Psoas muscle (tissue), 8 donors: Measurements from ENCODE around the gene TPST2. TPM values are rescaled to one million over a fixed set of nuclear protein-coding genes. Genes with fewer than 3 reads are reported as not detected.

Experiments
- ATAC-seq, 4 donors: fragments of 200-7000 bp; cut with Tn5 transposase; one replicate each; pipeline ENCODE4 v1.9.1; 2020; ENCODE audit warnings: moderate library complexity in 3 of 4, mild to moderate bottlenecking in 2 of 4
- DNase-seq, 2 donors: peaks; one replicate each; pipeline ENCODE4 v3.0.0-alpha.2; 2020
- H3K27ac ChIP-seq: fragments of 200-600 bp; one replicate; pipeline ENCODE4 v1.8.0; 2022
- H3K27me3 ChIP-seq, 3 donors: fragments of 200-600 bp in 1 of 3; one replicate each; pipeline versions ENCODE4 v1.6.1 to v1.8.0; 2013 to 2022; ENCODE audit warnings: low read length in 2 of 3, mild to moderate bottlenecking in 2 of 3, moderate library complexity in 1 of 3; ENCODE audit not compliant: insufficient read depth in 3 of 3
- H3K36me3 ChIP-seq, 2 donors: fragments of 200-600 bp in 1 of 2; one replicate each; pipeline versions ENCODE4 v1.6.1 to v1.8.0; 2013 to 2022; ENCODE audit warnings: low read depth in 1 of 2, mild to moderate bottlenecking in 1 of 2, moderate library complexity in 1 of 2; ENCODE audit not compliant: insufficient read depth in 1 of 2
- H3K4me1 ChIP-seq: fragments of 200-600 bp; one replicate; pipeline ENCODE4 v1.8.0; 2022
- H3K4me3 ChIP-seq: fragments of 200-600 bp; one replicate; pipeline ENCODE4 v1.8.0; 2022; ENCODE audit warnings: mild to moderate bottlenecking
- H3K9me3 ChIP-seq: fragments of 200-600 bp; one replicate; pipeline ENCODE4 v1.8.0; 2022
- WGBS, 3 donors: extraction: QIAGEN DNeasy Blood & Tissue Kit; methylation state at CpG; one replicate each; pipeline versions ENCODE4 v1.1.6 to v1.1.7; 2013; 5-methylcytosine and 5-hydroxymethylcytosine counted together
- intact Hi-C, 2 donors: fragments of 100-400 bp; cut with DNase I; formaldehyde crosslinking; loops; one replicate each; pipeline versions ENCODE4 v1.11.0 to v1.14.2; 2022
- polyA plus RNA-seq, 3 donors: library from polyadenylated mRNA; stranded (reverse); fragments of 200-250 nt; gene quantifications; one replicate each; pipeline ENCODE4 v1.2.3, GENCODE V29; 2013
- total RNA-seq, 4 donors: library from RNA; stranded (reverse); fragmentation: NEBNext Ultra II Directional in 2 of 4; extraction: Animal tissue kit (Norgen Biotek cat#: 25700) in 2 of 4; gene quantifications; one replicate each; pipeline versions ENCODE4 v1.2.1 to v1.2.4, GENCODE V29; 2021 to 2023
- TF ChIP-seq, protein P1 (sequence below): fragments of 200-600 bp; IDR thresholded peaks from one replicate; pipeline ENCODE4 v1.8.0; 2022; ENCODE audit warnings: antibody characterized with exemption
- donor health status: healthy with polysubstance abuse.
- donor health status: DM: no; HTN: no; CAD: no; lungs with moderate emphysema.
- donor health status: Bipolar disorder and iron deficiency.
- donor health status: healthy.
- donor health status: DM: yes; HTN: yes; CAD: no.
- donor health status: DM: no; HTN: no; CAD: no.
- donor health status: DM: no; HTN: no; CAD: no.
- donor health status: DM: yes; HTN: yes; CAD: no.

Gene TPST2
- total and polyA plus RNA-seq, 7 donors, result 22.1 to 76.4 (median 32.9) TPM

DNA sequence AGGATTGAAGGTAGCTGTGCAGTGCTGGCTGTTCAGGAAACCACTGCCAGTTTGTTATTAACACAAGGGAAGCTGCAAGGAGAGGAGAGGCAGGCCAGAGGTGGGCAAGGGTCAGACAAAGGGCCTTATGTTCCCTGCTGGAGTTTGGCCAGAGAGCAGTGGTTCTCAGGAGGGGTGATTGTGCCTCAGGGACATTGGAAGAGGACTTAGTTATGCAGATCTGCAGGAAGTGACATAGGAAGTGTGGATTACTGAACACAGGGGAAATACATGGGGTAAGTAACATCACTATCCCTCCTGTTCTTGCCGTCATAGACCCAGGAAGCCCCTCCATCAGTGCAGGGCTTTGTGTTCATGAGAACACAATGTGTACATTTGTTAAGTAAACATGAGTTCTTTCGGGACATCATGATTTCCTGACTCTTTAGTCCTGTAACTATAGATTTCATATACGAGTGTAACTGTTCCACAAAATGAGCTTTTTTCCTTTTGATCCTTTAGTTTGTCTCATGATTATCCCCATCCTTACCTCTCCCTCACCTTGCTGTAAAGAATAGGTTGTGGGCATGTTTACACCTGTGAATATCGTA lies 100.4 kb downstream of the TPST2 start:
- H3K4me1 ChIP-seq, result peaks cover 15% of the 10 kb centered on the region
- TF ChIP-seq, protein P1, sequence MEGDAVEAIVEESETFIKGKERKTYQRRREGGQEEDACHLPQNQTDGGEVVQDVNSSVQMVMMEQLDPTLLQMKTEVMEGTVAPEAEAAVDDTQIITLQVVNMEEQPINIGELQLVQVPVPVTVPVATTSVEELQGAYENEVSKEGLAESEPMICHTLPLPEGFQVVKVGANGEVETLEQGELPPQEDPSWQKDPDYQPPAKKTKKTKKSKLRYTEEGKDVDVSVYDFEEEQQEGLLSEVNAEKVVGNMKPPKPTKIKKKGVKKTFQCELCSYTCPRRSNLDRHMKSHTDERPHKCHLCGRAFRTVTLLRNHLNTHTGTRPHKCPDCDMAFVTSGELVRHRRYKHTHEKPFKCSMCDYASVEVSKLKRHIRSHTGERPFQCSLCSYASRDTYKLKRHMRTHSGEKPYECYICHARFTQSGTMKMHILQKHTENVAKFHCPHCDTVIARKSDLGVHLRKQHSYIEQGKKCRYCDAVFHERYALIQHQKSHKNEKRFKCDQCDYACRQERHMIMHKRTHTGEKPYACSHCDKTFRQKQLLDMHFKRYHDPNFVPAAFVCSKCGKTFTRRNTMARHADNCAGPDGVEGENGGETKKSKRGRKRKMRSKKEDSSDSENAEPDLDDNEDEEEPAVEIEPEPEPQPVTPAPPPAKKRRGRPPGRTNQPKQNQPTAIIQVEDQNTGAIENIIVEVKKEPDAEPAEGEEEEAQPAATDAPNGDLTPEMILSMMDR, result no peak
- H3K27me3 ChIP-seq, result no peaks in the 10 kb centered on the region
- H3K4me3 ChIP-seq, result no peak overlapping the region
- DNase-seq (no peak), ATAC-seq (no peak)
- peaks cover 20 to 90% of the 10 kb centered on the region in 2 donors for H3K36me3 ChIP-seq
- intact Hi-C loops, result no loop called here
- no peak overlapping the region for H3K27ac ChIP-seq
- no peaks in the 10 kb centered on the region for H3K9me3 ChIP-seq
- WGBS, 3 donors, result 75 to 76% (median 76%) methylated on average over 4 of the region's 4 CpGs

DNA sequence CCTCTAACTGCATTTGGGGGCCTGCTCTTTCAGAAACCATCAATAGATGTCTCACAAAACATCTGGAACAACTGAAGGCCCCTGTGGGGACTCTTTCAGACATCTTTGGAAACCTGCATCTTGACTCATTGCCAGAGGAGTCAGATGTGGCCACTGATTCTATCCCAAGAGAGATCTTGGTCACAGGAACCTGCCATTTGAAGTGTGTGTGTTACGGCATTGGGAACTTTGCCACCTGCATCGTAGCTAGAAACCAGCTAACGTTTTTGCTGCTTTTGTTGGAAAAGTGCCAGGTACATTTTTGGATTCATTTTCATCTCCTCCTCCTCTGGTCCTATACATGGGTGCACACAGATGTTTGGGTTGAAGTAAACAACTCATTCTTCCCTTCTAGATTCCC lies 101.9 kb downstream of the TPST2 start:
- ATAC-seq (no peak), DNase-seq (no peak)
- Histone ChIP-seq H3K27ac (no peak overlapping the region), H3K4me1 (peaks cover 19% of the 10 kb centered on the region), H3K27me3 (no peaks in the 10 kb centered on the region), H3K4me3 (no peak overlapping the region), H3K9me3 (no peaks in the 10 kb centered on the region), H3K36me3 (peaks cover 12 to 75% of the 10 kb centered on the region in 2 donors)
- intact Hi-C loops, result no loop called here
- 28 to 32% (median 31%) methylated on average over 3 of the region's 3 CpGs for WGBS, 3 donors
- TF ChIP-seq, protein P1, result no peak

DNA sequence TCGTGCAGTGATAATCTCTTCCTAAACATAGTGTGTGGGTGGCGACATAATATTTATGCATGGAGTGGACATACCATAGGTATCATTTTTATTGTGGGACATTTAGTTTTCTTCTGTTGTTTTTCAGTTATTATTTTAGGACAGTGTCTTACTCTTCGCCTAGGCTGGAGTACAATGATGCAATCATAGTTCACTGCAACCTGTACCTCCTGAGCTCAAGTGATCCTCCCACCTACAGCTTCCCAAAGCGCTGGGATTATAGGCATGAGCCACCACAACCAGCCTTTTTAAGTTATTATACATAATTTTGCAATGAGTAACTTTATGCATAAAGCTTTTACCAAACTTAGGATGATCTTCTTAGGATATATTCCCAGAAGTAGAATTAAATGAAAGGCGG lies 103.5 kb downstream of the TPST2 start:
- no peaks in the 10 kb centered on the region for H3K27me3 ChIP-seq
- 84 to 90% (median 89%) methylated on average over 5 of the region's 5 CpGs for WGBS, 3 donors
- DNase-seq, result no peak
- no peak overlapping the region for H3K27ac ChIP-seq
- peaks cover 35% of the 10 kb centered on the region for H3K4me1 ChIP-seq
- no peak overlapping the region for H3K4me3 ChIP-seq
- TF ChIP-seq, protein P1, result no peak
- intact Hi-C loops, result no loop called here
- peaks cover 12 to 65% of the 10 kb centered on the region in 2 donors for H3K36me3 ChIP-seq
- ATAC-seq, result no peak
- H3K9me3 ChIP-seq, result no peaks in the 10 kb centered on the region

DNA sequence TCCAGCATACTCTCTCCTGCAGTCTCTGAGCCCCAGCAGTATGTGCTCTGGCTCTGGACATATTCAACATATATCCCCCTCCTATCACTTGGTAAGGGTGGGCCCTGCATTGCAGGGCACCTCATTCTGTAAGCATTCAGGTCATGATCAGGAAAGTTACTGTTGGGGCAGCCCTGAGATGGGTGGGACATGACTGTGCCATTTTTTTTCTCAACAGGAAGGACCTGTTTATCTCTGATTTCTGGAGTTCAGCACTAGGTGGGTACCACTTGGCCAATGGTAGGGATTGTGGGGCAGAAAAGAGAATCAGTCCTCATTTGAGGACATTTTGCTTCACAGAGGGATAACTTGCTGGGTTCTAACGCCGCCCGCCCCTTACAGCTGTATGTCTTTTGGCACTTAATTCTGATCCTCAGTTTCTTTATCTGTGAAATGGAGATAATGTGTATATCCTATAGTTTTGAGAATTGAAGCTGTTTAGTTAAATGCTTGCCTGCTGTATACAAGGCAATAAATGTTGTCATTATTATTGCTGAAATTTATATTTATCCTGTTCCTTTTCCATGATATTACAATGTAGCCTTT lies 104.0 kb downstream of the TPST2 start:
- H3K4me3 ChIP-seq, result no peak overlapping the region
- ATAC-seq, result no peak
- peaks cover 40% of the 10 kb centered on the region for H3K4me1 ChIP-seq
- peaks cover 13 to 65% of the 10 kb centered on the region in 2 donors for H3K36me3 ChIP-seq
- TF ChIP-seq, protein P1, result no peak
- peak overlapping the region; percentile 100 for H3K27ac ChIP-seq
- DNase-seq, result no peak
- intact Hi-C loops, result no loop called here
- H3K9me3 ChIP-seq, result no peaks in the 10 kb centered on the region
- WGBS, 3 donors, result 60 to 72% (median 66%) methylated on average over 3 of the region's 3 CpGs
- H3K27me3 ChIP-seq, result no peaks in the 10 kb centered on the region
